ENCODE results near the gene GFM2. TPM values are rescaled to one million over a fixed set of nuclear protein-coding genes. Genes with fewer than 3 reads are reported as not detected.
"Not testable (repeated sequence)": the region's sequence is repeated elsewhere in the genome, so short reads cannot be mapped to it uniquely, and the experiment has no call there.

The GFM2 gene
- total and polyA plus RNA-seq, 9 donors, result 19.9 to 27.5 (median 24.0) TPM

DNA sequence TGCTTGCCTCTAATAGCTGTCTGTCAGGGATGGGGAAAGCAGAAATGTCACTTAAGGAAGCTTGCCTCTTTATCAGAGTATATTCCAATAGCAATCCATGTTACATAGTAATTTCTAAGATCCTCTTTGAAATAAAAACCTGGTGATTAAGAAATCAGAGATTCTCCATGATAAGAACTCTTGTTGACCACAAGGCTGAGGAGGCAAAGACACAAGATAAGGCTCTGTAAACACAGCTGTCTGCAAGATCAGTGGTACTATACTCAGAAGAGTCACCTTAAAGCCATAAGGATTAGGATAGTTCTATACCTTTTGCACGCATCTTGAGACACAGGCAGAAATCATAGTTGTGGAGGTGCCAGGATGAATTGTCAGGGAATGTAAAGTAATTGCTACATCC, 41.6 kb downstream of the GFM2 start:
- Histone ChIP-seq H3K9me3 (replicated peaks; ENCODE audit: control insufficient read depth, low read depth, low read length) (no peaks in the 10 kb centered on the region), H3K27me3 (ENCODE audit: control insufficient read depth, insufficient read depth, low read length) (no peaks in the 10 kb centered on the region), H3K4me1 (ENCODE audit: control insufficient read depth, insufficient read depth, low read length) (no peaks in the 10 kb centered on the region), H3K36me3 (ENCODE audit: control insufficient read depth, insufficient read depth, low read length) (peaks cover 24% of the 10 kb centered on the region), H3K27ac (ENCODE audit: low read length) (no peak overlapping the region), H3K4me3 (ENCODE audit: low read length) (no peak overlapping the region)
- WGBS (ENCODE audit: insufficient coverage), result 100% methylated on average over 1 of the region's 1 CpG
- DNase-seq, result no peak

DNA sequence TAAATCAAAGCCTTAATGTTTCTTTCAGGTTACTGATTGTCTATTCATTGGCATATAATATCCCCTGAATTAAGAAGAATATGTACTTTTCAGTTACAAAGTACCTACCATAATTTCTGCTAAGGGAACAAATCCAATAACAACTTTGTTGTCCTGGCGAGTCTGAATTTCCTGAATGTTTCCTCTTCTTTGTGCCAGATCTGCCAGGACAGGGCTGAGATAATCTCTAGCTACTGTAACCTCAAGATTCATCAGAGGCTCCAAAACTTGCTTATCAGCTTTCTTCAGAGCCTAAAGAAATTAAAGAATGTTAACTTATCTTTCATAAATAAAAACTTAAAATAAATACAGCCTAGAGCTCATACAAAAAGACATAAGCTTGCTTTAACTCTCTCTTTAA, 44.6 kb downstream of the GFM2 start:
- H3K36me3 ChIP-seq (ENCODE audit: control insufficient read depth, insufficient read depth, low read length), result peaks cover 29% of the 10 kb centered on the region
- H3K27me3 ChIP-seq (ENCODE audit: control insufficient read depth, insufficient read depth, low read length), result no peaks in the 10 kb centered on the region
- no peak overlapping the region for H3K27ac ChIP-seq (ENCODE audit: low read length)
- DNase-seq, result no peak
- no peaks in the 10 kb centered on the region for H3K9me3 ChIP-seq (replicated peaks; ENCODE audit: control insufficient read depth, low read depth, low read length)
- WGBS (ENCODE audit: insufficient coverage), result 100% methylated on average over 1 of the region's 1 CpG
- no peak overlapping the region for H3K4me3 ChIP-seq (ENCODE audit: low read length)
- H3K4me1 ChIP-seq (ENCODE audit: control insufficient read depth, insufficient read depth, low read length), result no peaks in the 10 kb centered on the region

DNA sequence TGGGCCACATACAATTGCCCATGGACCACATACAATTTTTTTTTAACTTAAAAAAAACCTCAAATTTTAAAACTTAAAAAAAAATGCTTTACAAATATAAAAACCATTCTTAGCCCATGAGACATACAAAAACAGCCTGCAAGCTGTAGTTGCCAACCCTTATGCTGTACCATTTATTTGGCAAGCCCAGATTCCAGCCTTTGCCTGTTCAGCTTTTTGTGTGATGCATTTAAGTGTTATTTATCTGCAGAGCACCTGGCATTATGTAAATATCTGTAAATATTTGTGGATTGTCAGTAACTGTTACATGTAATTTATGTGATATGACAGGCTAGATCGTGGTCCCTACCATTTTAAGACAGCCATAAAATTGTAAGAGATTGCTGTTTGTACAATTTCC, 49.3 kb downstream of the GFM2 start:
- DNase-seq, result no peak
- Histone ChIP-seq H3K4me3 (ENCODE audit: low read length) (no peak overlapping the region), H3K27ac (ENCODE audit: low read length) (no peak overlapping the region), H3K27me3 (ENCODE audit: control insufficient read depth, insufficient read depth, low read length) (no peaks in the 10 kb centered on the region), H3K36me3 (ENCODE audit: control insufficient read depth, insufficient read depth, low read length) (peaks cover 13% of the 10 kb centered on the region), H3K9me3 (replicated peaks; ENCODE audit: control insufficient read depth, low read depth, low read length) (no peaks in the 10 kb centered on the region), H3K4me1 (ENCODE audit: control insufficient read depth, insufficient read depth, low read length) (no peaks in the 10 kb centered on the region)
- no CpG with 5 or more reads among the region's 1 CpG for WGBS (ENCODE audit: insufficient coverage)

DNA sequence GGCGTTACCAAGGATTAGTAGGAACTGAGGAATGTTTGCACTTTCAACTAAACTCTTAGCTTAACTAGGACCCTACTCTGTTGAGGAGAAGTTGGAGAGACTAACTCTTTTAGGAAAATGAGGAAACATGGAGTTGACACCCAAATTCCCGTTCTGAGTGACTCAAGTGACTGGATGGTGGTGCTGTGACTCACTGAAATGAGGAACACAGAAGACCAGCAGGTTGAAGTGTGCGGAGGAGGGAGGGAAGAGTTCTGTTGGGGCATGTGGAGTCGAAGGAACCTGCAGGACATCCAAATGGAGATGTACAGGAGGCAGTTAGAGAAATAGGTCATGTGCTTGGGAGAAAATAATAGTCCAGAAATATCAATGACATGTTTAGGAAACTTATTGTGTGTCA, 73.7 kb downstream of the GFM2 start:
- H3K36me3 ChIP-seq (ENCODE audit: control insufficient read depth, insufficient read depth, low read length), result no peaks in the 10 kb centered on the region
- H3K9me3 ChIP-seq (replicated peaks; ENCODE audit: control insufficient read depth, low read depth, low read length), result no peaks in the 10 kb centered on the region
- no peak for DNase-seq
- H3K4me3 ChIP-seq (ENCODE audit: low read length), result no peak overlapping the region
- no peaks in the 10 kb centered on the region for H3K4me1 ChIP-seq (ENCODE audit: control insufficient read depth, insufficient read depth, low read length)
- no peak overlapping the region for H3K27ac ChIP-seq (ENCODE audit: low read length)
- H3K27me3 ChIP-seq (ENCODE audit: control insufficient read depth, insufficient read depth, low read length), result no peaks in the 10 kb centered on the region
- 84% methylated on average over 3 of the region's 4 CpGs for WGBS (ENCODE audit: insufficient coverage)

DNA sequence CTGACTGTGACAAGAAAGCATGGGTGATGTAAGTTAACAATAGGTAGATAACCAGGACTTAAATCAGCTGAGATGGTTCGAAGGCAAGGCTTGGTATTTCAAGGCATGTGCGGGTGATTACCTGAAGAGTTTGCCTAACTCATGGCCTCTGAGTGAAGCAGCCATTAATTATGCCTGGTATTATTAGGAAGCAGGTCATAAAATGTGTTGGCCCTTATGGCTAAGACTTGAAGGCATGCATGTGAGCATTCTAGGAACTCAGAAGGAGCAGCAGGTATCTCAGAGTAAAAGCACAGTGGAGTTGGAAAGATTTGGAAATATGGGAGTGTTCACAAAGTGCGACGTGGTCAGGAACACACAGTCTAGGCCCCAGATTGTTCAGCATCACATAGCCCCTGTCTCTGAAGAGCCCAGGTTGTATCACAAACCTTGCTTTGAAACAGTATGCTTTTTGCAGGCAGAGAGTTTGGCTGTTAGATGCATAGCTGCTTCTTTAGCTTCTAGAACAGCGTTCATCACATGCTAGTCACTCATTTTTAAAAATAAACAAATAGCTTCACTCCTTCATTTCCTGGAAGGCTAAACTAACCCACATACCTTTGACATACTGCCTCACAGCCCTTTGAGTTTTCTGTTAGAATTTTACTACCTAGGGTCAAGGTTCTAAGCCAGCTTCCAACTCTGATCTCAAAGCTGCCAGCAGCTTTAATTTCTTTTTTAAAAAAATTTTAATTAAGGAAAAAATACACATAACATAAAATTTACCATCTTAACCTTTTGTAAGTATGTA, 79.8 kb downstream of the GFM2 start:
- Histone ChIP-seq H3K27ac (ENCODE audit: low read length) (no peak overlapping the region), H3K36me3 (ENCODE audit: control insufficient read depth, insufficient read depth, low read length) (no peaks in the 10 kb centered on the region), H3K4me3 (ENCODE audit: low read length) (no peak overlapping the region), H3K27me3 (ENCODE audit: control insufficient read depth, insufficient read depth, low read length) (peaks cover 5% of the 10 kb centered on the region), H3K9me3 (replicated peaks; ENCODE audit: control insufficient read depth, low read depth, low read length) (no peaks in the 10 kb centered on the region), H3K4me1 (ENCODE audit: control insufficient read depth, insufficient read depth, low read length) (peaks cover 11% of the 10 kb centered on the region)
- WGBS (ENCODE audit: insufficient coverage), result 90% methylated on average over 5 of the region's 5 CpGs
- DNase-seq, result no peak

DNA sequence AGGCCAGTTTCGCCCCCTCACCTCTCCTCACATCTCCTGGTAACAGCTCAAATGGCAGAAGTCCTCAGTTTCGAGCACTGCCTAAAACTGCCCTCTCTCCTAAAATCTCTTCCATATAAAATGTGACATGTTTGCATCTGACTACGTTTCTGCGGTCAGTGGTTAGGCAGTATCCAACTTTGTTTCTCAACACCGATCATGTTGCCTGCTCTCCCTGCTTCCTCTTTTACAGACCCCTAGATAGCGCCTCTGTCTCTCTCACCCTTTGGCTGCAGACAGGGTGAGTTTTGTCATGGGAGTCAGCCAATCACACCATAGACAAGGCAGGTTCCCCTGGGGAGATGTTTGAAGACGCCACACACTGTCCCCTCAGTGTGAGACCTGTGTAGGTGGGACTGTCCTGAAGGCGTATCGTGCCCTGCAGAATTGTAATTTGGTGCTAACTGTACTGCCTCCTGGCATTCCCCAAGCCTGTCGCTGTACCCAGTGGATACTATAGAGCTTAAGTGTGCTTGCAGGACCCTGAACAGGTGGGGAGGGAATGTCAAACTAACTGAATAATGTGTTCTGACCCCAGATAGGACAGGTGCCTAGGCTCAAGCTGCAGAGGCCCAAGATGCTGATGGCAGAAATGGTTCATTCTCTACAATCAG, 80.8 kb downstream of the GFM2 start:
- Histone ChIP-seq H3K36me3 (ENCODE audit: control insufficient read depth, insufficient read depth, low read length) (no peaks in the 10 kb centered on the region), H3K9me3 (replicated peaks; ENCODE audit: control insufficient read depth, low read depth, low read length) (no peaks in the 10 kb centered on the region), H3K4me1 (ENCODE audit: control insufficient read depth, insufficient read depth, low read length) (peaks cover 11% of the 10 kb centered on the region), H3K27me3 (ENCODE audit: control insufficient read depth, insufficient read depth, low read length) (peaks cover 5% of the 10 kb centered on the region), H3K4me3 (ENCODE audit: low read length) (peak overlapping the region; percentile 64), H3K27ac (ENCODE audit: low read length) (peak overlapping the region; percentile 37)
- 55% methylated on average over 6 of the region's 10 CpGs for WGBS (ENCODE audit: insufficient coverage)
- peak; percentile 61 for DNase-seq

DNA sequence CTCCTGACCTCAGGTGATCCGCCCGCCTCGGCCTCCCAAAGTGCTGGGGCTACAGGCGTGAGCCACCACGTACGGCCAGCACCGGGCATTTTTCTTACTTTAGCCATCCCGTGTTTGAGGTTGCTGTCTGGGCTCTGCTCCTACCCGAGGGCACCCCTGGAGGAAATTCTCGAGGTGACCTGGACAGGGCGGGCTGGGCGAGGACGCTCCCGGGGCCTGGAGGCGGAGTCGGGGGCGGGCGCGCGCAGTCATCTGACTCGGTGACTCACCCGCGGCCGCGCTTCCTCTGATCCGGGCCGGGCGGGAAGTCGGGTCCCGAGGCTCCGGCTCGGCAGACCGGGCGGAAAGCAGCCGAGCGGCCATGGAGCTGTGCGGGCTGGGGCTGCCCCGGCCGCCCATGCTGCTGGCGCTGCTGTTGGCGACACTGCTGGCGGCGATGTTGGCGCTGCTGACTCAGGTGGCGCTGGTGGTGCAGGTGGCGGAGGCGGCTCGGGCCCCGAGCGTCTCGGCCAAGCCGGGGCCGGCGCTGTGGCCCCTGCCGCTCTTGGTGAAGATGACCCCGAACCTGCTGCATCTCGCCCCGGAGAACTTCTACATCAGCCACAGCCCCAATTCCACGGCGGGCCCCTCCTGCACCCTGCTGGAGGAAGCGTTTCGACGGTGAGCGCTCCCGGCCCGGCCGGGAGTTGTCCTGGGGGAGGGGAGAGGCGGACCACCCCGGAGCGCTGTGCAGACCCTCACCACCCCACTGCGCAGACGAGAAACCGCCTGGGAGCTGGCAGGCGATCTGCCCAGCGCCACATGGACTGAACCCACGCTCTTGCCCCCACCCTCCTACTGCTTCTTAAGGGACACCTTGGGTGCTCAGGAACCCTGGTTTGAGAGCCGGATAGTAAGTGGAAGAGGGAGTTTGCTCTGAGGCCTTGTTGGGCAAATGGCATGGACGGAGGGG, 81.7 kb downstream of the GFM2 start, which contains the start of gene HEXB:
HEXB (plus strand) TSS at position 334 of the 952 bp plus-strand sequence; CDS start at position 362, 28 bp downstream.
- peak within 1 kb of the TSS; percentile 37 for H3K27ac ChIP-seq (ENCODE audit: low read length)
- H3K4me1 ChIP-seq (ENCODE audit: control insufficient read depth, insufficient read depth, low read length), result peaks cover 11% of the 10 kb centered on the region
- WGBS (ENCODE audit: insufficient coverage), result under 1% methylated on average over 55 of the region's 78 CpGs
- H3K27me3 ChIP-seq (ENCODE audit: control insufficient read depth, insufficient read depth, low read length), result peaks cover 5% of the 10 kb centered on the region
- no peaks in the 10 kb centered on the region for H3K9me3 ChIP-seq (replicated peaks; ENCODE audit: control insufficient read depth, low read depth, low read length)
- H3K36me3 ChIP-seq (ENCODE audit: control insufficient read depth, insufficient read depth, low read length), result no peaks in the 10 kb centered on the region
- H3K4me3 ChIP-seq (ENCODE audit: low read length), result peak within 1 kb of the TSS; percentile 64
- peak; percentile 90 for DNase-seq

DNA sequence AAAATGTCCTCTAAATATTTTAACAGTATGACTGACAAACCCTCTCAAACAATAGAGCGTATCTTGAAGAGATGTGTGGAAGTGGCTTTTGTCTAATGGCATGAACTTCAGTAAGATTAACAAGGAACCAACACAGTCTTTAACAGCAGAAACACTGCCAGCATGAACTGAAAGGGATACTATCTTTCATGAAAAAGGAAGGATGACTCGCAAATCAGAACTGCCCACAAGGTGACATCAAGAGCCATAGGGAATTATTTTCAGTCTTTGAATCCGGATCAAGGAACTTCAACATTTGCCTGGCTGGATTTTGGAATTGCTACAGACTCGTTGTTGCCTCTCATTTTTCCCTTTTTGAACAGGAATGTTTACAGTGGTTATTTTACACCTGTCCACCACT, 87.0 kb downstream of the GFM2 start:
- H3K4me3 ChIP-seq (ENCODE audit: low read length), result no peak overlapping the region
- no peaks in the 10 kb centered on the region for H3K36me3 ChIP-seq (ENCODE audit: control insufficient read depth, insufficient read depth, low read length)
- peaks cover 5% of the 10 kb centered on the region for H3K27me3 ChIP-seq (ENCODE audit: control insufficient read depth, insufficient read depth, low read length)
- H3K4me1 ChIP-seq (ENCODE audit: control insufficient read depth, insufficient read depth, low read length), result peaks cover 3% of the 10 kb centered on the region
- WGBS (ENCODE audit: insufficient coverage), result 60% methylated on average over 1 of the region's 4 CpGs
- no peak for DNase-seq
- no peak overlapping the region for H3K27ac ChIP-seq (ENCODE audit: low read length)
- H3K9me3 ChIP-seq (replicated peaks; ENCODE audit: control insufficient read depth, low read depth, low read length), result no peaks in the 10 kb centered on the region

DNA sequence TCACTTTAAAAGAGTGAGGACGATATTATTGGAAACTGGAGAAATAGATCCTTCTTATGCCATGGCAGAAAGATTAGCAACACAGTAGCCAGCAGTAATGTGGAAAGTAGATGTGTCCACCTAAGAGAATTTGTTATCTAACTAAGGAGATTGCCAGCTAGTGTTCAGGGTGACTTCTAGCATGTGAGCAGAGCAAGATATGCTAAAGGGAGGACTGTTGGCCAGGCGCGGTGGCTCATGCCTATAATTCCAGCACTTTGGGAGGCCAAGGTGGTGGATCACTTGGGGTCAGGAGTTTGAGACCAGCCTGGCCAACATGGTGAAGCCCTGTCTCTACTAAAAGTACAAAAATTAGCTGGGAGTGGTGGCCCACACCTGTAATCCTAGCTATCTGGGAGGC, 87.6 kb downstream of the GFM2 start:
- not testable (repeated sequence) for H3K27ac ChIP-seq (ENCODE audit: low read length); DNase-seq; H3K4me1 ChIP-seq (ENCODE audit: control insufficient read depth, insufficient read depth, low read length); H3K27me3 ChIP-seq (ENCODE audit: control insufficient read depth, insufficient read depth, low read length); H3K4me3 ChIP-seq (ENCODE audit: low read length); H3K36me3 ChIP-seq (ENCODE audit: control insufficient read depth, insufficient read depth, low read length); H3K9me3 ChIP-seq (replicated peaks; ENCODE audit: control insufficient read depth, low read depth, low read length)
- 88% methylated on average over 2 of the region's 3 CpGs for WGBS (ENCODE audit: insufficient coverage)

DNA sequence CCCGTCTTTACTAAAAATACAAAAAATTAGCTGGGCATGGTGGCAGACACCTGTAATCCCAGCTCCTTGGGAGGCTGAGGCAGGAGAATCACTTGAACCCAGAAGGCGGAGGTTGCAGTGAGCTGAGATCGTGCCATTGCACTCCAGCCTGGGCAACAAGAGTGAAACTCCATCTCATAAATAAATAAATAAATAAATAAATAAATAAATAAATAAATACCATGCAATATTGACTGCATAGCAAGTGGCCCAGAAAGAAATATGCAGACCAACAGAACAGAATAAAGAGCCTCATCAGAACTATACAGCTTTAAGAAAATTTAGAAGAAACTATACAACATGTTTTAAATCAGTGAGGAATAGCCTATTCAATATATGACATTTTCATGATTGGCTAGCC, 88.8 kb downstream of the GFM2 start:
- not testable (repeated sequence) for H3K27ac ChIP-seq (ENCODE audit: low read length); H3K36me3 ChIP-seq (ENCODE audit: control insufficient read depth, insufficient read depth, low read length); H3K4me1 ChIP-seq (ENCODE audit: control insufficient read depth, insufficient read depth, low read length); H3K9me3 ChIP-seq (replicated peaks; ENCODE audit: control insufficient read depth, low read depth, low read length); H3K4me3 ChIP-seq (ENCODE audit: low read length); DNase-seq; H3K27me3 ChIP-seq (ENCODE audit: control insufficient read depth, insufficient read depth, low read length)
- WGBS (ENCODE audit: insufficient coverage), result no CpG with 5 or more reads among the region's 3 CpGs
